Measurements from ENCODE around the gene B4GAT1. TPM values are rescaled to one million over a fixed set of nuclear protein-coding genes. Genes with fewer than 3 reads are reported as not detected.
A peak's percentile ranks its signal among the peaks of the same experiment; 100 is the strongest.

B4GAT1 gene
- total and polyA plus RNA-seq, 9 of the 15 experiments (the other 6 are each of a cell fraction or from before 2014, with no cell fraction given): 0.86 to 9.5 (median 3.8) TPM

DNA sequence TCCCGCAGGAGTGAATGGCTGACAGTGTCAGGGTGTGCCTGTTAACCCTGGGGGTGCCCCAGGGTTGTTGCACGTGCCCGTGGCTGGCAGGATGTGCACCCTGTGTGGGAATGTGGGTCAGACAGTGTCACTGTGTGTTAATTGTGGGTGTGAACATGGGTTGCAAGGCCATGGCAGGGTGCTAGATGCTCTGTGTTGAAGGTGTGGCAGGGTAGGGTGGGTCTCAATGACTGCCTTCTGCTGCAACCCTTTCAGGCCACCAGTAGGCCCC, 19.5 kb downstream of the B4GAT1 start:
- no peaks in the 10 kb centered on the region for H3K27me3 ChIP-seq (ENCODE audit: control insufficient read depth in 2 of 2, insufficient read depth in 2 of 2, low read length in 2 of 2)
- in situ Hi-C loops (cut with MboI): loop anchor here (5.0 kb wide), 1 partner anchor 111 kb away; no protein-coding TSS in a partner anchor
- ChIA-PET CTCF (ENCODE audit: low intra/inter-chr PET ratio) (interaction anchor here (1.2 to 3.1 kb wide), 3 partner anchors 16 to 105 kb away, joined by 5 to 37 read pairs (median 16); no protein-coding TSS in a partner anchor), POLR2A (no interaction called here)
- H2AFZ ChIP-seq (ENCODE audit: low read depth, low read length): peak overlapping the region; percentile 100
- no peak for FAIRE-seq
- DNase-seq (ENCODE audit: extremely low read depth in 1 of 4, low spot score in 3 of 4): no peak
- H3K4me1 ChIP-seq (replicated peaks in 1 of 2; ENCODE audit: control insufficient read depth in 2 of 2, insufficient read depth in 2 of 2, low read length in 2 of 2): peaks cover 20 to 65% of the 10 kb centered on the region in 2 experiments; a peak in 4 of 5 replicates
- H3K27ac ChIP-seq (ENCODE audit: extremely low read depth, low read depth, low read length): peak overlapping the region; percentile 42; the same call in 2 of the 3 replicates
- BruUV-seq (replicated peaks): no TSS peak
- H3K9ac ChIP-seq (ENCODE audit: insufficient read depth in 1 of 2, low read depth in 2 of 2, low read length in 2 of 2): peak overlapping the region; percentile 56 to 66; a peak in 3 of 4 replicates
- H3K36me3 ChIP-seq (ENCODE audit: control insufficient read depth, insufficient read depth, low read length): no peaks in the 10 kb centered on the region
- H3K4me2 ChIP-seq (ENCODE audit: insufficient read depth, low read length): peak overlapping the region; percentile 87; the same call in 1 of the 2 replicates
- no peaks in the 10 kb centered on the region for H3K9me3 ChIP-seq (replicated peaks; ENCODE audit: control insufficient read depth, insufficient read depth, low read depth, low read length)
- 69% methylated on average over 3 of the region's 3 CpGs for WGBS (ENCODE audit: insufficient coverage, low coverage, missing lambda C conversion rate)
- TF ChIP-seq LCOR (CRISPR knock-in tag; IDR thresholded peaks at IDR 0.05): 0 out of 2 replicates have a peak, but pooled peaks have one; percentile 5
- TF ChIP-seq, protein P1, sequence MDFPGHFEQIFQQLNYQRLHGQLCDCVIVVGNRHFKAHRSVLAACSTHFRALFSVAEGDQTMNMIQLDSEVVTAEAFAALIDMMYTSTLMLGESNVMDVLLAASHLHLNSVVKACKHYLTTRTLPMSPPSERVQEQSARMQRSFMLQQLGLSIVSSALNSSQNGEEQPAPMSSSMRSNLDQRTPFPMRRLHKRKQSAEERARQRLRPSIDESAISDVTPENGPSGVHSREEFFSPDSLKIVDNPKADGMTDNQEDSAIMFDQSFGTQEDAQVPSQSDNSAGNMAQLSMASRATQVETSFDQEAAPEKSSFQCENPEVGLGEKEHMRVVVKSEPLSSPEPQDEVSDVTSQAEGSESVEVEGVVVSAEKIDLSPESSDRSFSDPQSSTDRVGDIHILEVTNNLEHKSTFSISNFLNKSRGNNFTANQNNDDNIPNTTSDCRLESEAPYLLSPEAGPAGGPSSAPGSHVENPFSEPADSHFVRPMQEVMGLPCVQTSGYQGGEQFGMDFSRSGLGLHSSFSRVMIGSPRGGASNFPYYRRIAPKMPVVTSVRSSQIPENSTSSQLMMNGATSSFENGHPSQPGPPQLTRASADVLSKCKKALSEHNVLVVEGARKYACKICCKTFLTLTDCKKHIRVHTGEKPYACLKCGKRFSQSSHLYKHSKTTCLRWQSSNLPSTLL (IDR thresholded peaks at IDR 0.05): no peak
- no peaks in the 10 kb centered on the region for H4K20me1 ChIP-seq (replicated peaks; ENCODE audit: control insufficient read depth, insufficient read depth, low read length)
- peak; percentile 31; the same call in 2 of the 3 replicates for ATAC-seq
- no peak overlapping the region for H3K4me3 ChIP-seq
- intact Hi-C loops (cut with micrococcal nuclease): loop anchor here (1.0 to 2.0 kb wide), 2 partner anchors 16 to 105 kb away; no protein-coding TSS in a partner anchor
- H3K9me1 ChIP-seq (ENCODE audit: control insufficient read depth, insufficient read depth, low read length): peaks cover 4% of the 10 kb centered on the region
- no peaks in the 10 kb centered on the region for H3K79me2 ChIP-seq (ENCODE audit: control insufficient read depth, insufficient read depth, low read length)
